Keratinocyte (primary cell): ENCODE results near the gene SEMA3A. TPM values are rescaled to one million over a fixed set of nuclear protein-coding genes. Genes with fewer than 3 reads are reported as not detected.

Experiments used
- DNase-seq: peaks from one replicate; pipeline ENCODE4 v3.0.0-alpha.2; 2011; ENCODE audit warnings: low read depth, missing footprints, low spot score
- FAIRE-seq: peaks from 2 replicates; lab custom pipeline; 2011; peaks lifted over from hg19 to GRCh38; lab: Jason Lieb, UNC
- H2AFZ ChIP-seq: 2 replicates; pipeline ENCODE4 v1.6.0; 2012; ENCODE audit warnings: low read length, control low read depth, inconsistent platforms; ENCODE audit not compliant: control insufficient read depth
- H3K27ac ChIP-seq: 2 replicates; pipeline ENCODE4 v1.5.1; 2011; ENCODE audit warnings: low read length; ENCODE audit not compliant: control insufficient read depth, insufficient read depth
- H3K27me3 ChIP-seq: 3 replicates; pipeline ENCODE4 v1.6.0; 2011; ENCODE audit warnings: low read length; ENCODE audit not compliant: control insufficient read depth, insufficient read depth; ENCODE audit errors: extremely low read depth
- H3K36me3 ChIP-seq, 2 experiments: 2 replicates in 1 of 2; 3 replicates in 1 of 2; pipeline ENCODE4 v1.5.1; 2011; ENCODE audit warnings: low read length in 2 of 2, mild to moderate bottlenecking in 1 of 2; ENCODE audit not compliant: control insufficient read depth in 2 of 2, insufficient read depth in 2 of 2; ENCODE audit errors: extremely low read depth in 1 of 2
- H3K4me1 ChIP-seq: 3 replicates; pipeline ENCODE4 v1.5.1; 2011; ENCODE audit warnings: low read length; ENCODE audit not compliant: control insufficient read depth, insufficient read depth; ENCODE audit errors: extremely low read depth
- H3K4me2 ChIP-seq: 3 replicates; pipeline ENCODE4 v1.6.0; 2011; ENCODE audit warnings: low read depth, low read length; ENCODE audit not compliant: control insufficient read depth, insufficient read depth; ENCODE audit errors: extremely low read depth
- H3K4me3 ChIP-seq, 3 experiments: fragments of 200-600 bp in 1 of 3; sonication (generic) in 1 of 3; 2 replicates in 2 of 3; 3 replicates in 1 of 3; pipeline ENCODE4 v1.5.1; 2011 to 2016; ENCODE audit warnings: low read length in 3 of 3, mild to moderate bottlenecking in 3 of 3, control low read depth in 2 of 3, inconsistent platforms in 1 of 3, low read depth in 1 of 3, mixed read lengths in 1 of 3, mixed run types in 1 of 3, moderate library complexity in 1 of 3; ENCODE audit not compliant: control insufficient read depth in 2 of 3, insufficient read depth in 2 of 3; ENCODE audit errors: extremely low read depth in 1 of 3
- H3K79me2 ChIP-seq: 2 replicates; pipeline ENCODE4 v1.6.0; 2012; ENCODE audit warnings: low read length; ENCODE audit not compliant: control insufficient read depth, insufficient read depth
- H3K9ac ChIP-seq: 3 replicates; pipeline ENCODE4 v1.6.0; 2011; ENCODE audit warnings: low read length; ENCODE audit not compliant: control insufficient read depth, insufficient read depth; ENCODE audit errors: extremely low read depth
- H3K9me1 ChIP-seq: 3 replicates; pipeline ENCODE4 v1.6.0; 2011; ENCODE audit warnings: low read length; ENCODE audit not compliant: control insufficient read depth, insufficient read depth; ENCODE audit errors: extremely low read depth
- H3K9me3 ChIP-seq: 2 replicates; pipeline ENCODE4 v1.5.1; 2012; ENCODE audit warnings: low read depth, low read length; ENCODE audit not compliant: control insufficient read depth
- H4K20me1 ChIP-seq: 3 replicates; pipeline ENCODE4 v1.6.0; 2011; ENCODE audit warnings: low read length; ENCODE audit not compliant: control insufficient read depth, insufficient read depth; ENCODE audit errors: extremely low read depth
- CTCF ChIP-seq, 3 experiments: IDR thresholded peaks in 1 of 3; conservative IDR thresholded peaks in 1 of 3; optimal IDR thresholded peaks in 1 of 3; 2 replicates in 2 of 3; 3 replicates in 1 of 3; pipeline versions ENCODE3 to v1.5.1; 2011; ENCODE audit warnings: low read length in 3 of 3, mild to moderate bottlenecking in 3 of 3, moderate library complexity in 2 of 3, control low read depth in 1 of 3, inconsistent platforms in 1 of 3; ENCODE audit not compliant: insufficient read depth in 2 of 3; ENCODE audit errors: extremely low read depth in 1 of 3
- EZH2 ChIP-seq: IDR thresholded peaks from one replicate; pipeline ENCODE4 v1.6.1; 2012; ENCODE audit warnings: inconsistent platforms, mild to moderate bottlenecking, low read length, moderate library complexity
- dilution Hi-C: fragments of 300-500 bp; cut with MboI; formaldehyde crosslinking; loops from one replicate; pipeline ENCODE4 v1.7.0; 2020; ENCODE audit warnings: low sequenced_read_pairs; ENCODE audit not compliant: extremely low pct_ligation_motif_present
- polyA plus RNA-seq, 5 experiments: library from polyadenylated mRNA; depleted of rRNA in 3 of 5; stranded (reverse) in 3 of 5; stranded (forward) in 1 of 5; unstranded in 1 of 5; fragments of >200 nt; gene quantifications; 1 replicate in 1 of 5; 2 replicates in 3 of 5; 3 replicates in 1 of 5; pipeline versions ENCODE4 v1.2.1 to v1.2.3, GENCODE V29; 2011 to 2012; ENCODE audit warnings: missing spikeins in 2 of 5, low read depth in 1 of 5, low replicate concordance in 1 of 5

SEMA3A gene
- polyA plus RNA-seq, 1 donor (not counting 4 experiments of a cell fraction or from before 2014, with no cell fraction given): 2.1 TPM

DNA sequence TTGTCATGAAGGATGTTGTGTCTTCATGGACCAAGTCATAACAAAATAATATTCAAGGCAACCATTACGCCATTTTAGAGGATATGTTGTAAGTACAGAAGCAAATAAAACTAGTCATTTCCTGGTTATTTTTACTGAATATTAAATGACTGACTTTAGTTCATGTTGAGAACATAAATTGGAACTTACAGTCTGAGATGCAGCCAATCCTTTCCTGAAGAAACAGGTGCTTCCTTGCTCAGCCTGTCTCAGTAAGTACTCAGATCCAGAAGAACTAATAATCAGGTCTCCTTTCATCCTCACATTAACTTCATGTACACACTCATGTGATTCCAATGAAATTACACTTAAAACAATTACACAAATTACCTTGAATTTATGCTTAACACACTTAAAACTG lies 12.3 kb downstream of the SEMA3A start:
- no peak overlapping the region for H3K4me2 ChIP-seq
- no peak for DNase-seq
- no peak overlapping the region for H3K27ac ChIP-seq
- H3K4me1 ChIP-seq: peaks cover 5% of the 10 kb centered on the region
- no peak overlapping the region for H3K9ac ChIP-seq
- TF ChIP-seq EZH2 (no peak), CTCF (optimal IDR thresholded peaks at IDR 0.05 in 1 of 3, IDR thresholded peaks at IDR 0.05 in 1 of 3, conservative IDR thresholded peaks at IDR 0.05 in 1 of 3; ENCODE audit: extremely low read depth in 1 of 3, insufficient read depth in 2 of 3, low read length in 3 of 3) (no peak)
- H3K36me3 ChIP-seq: no peaks in the 10 kb centered on the region
- no peaks in the 10 kb centered on the region for H3K9me3 ChIP-seq
- H3K79me2 ChIP-seq: no peaks in the 10 kb centered on the region
- no peaks in the 10 kb centered on the region for H3K9me1 ChIP-seq
- H4K20me1 ChIP-seq: no peaks in the 10 kb centered on the region
- dilution Hi-C loops: no loop called here
- no peak for FAIRE-seq
- no peak overlapping the region for H3K4me3 ChIP-seq
- H3K27me3 ChIP-seq: no peaks in the 10 kb centered on the region
- no peak overlapping the region for H2AFZ ChIP-seq

- H3K4me1 ChIP-seq: no peaks in the 10 kb centered on the region
- H3K4me2 ChIP-seq: no peak overlapping the region
- DNase-seq (no peak), FAIRE-seq (no peak)
- H4K20me1 ChIP-seq: no peaks in the 10 kb centered on the region
- H3K36me3 ChIP-seq: no peaks in the 10 kb centered on the region
- no peak for TF ChIP-seq EZH2
- TF ChIP-seq CTCF (optimal IDR thresholded peaks at IDR 0.05 in 1 of 3, IDR thresholded peaks at IDR 0.05 in 1 of 3, conservative IDR thresholded peaks at IDR 0.05 in 1 of 3; ENCODE audit: extremely low read depth in 1 of 3, insufficient read depth in 2 of 3, low read length in 3 of 3): no peak
- no peaks in the 10 kb centered on the region for H3K27me3 ChIP-seq
- dilution Hi-C loops: no loop called here
- H2AFZ ChIP-seq: no peak overlapping the region
- no peak overlapping the region for H3K4me3 ChIP-seq
- no peaks in the 10 kb centered on the region for H3K9me3 ChIP-seq
- no peak overlapping the region for H3K27ac ChIP-seq
- H3K9ac ChIP-seq: no peak overlapping the region
- H3K9me1 ChIP-seq: no peaks in the 10 kb centered on the region
- H3K79me2 ChIP-seq: no peaks in the 10 kb centered on the region
Observed at GRCh38 chr7:84181628-84182027, 13.0 kb downstream of the SEMA3A start.
